ENCODE results near the gene HDAC4. TPM values are rescaled to one million over a fixed set of nuclear protein-coding genes. Genes with fewer than 3 reads are reported as not detected.

The HDAC4 gene
- total and polyA plus RNA-seq, 2 donors (not counting 1 experiment from before 2014, with no cell fraction given), result 13.5 to 46.0 TPM

DNA sequence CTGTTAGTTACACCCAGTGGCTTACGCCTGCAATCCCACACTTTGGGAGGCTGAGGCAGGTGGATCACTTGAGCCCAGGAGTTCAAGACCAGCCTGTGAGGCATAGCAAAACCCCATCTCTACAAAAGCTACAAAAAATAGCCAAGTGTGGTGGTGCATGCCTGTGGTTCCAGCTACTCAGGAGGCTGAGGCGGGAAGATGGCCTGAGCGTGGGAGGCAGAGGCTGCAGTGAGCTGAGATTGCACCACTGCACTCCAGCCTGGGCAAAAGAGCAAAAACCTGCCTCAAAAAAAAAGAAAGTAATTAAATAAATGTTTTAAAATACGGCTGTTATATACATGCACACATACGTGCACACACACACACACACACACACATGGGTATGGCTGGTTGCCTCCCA is 194.8 kb downstream of the HDAC4 start:
- H3K4me2 ChIP-seq (replicated peaks; ENCODE audit: low read depth, low read length, poor library complexity, severe bottlenecking), result no peak overlapping the region
- CTCF ChIA-PET, result no interaction called here
- no peak overlapping the region for H3K27ac Mint-ChIP-seq

DNA sequence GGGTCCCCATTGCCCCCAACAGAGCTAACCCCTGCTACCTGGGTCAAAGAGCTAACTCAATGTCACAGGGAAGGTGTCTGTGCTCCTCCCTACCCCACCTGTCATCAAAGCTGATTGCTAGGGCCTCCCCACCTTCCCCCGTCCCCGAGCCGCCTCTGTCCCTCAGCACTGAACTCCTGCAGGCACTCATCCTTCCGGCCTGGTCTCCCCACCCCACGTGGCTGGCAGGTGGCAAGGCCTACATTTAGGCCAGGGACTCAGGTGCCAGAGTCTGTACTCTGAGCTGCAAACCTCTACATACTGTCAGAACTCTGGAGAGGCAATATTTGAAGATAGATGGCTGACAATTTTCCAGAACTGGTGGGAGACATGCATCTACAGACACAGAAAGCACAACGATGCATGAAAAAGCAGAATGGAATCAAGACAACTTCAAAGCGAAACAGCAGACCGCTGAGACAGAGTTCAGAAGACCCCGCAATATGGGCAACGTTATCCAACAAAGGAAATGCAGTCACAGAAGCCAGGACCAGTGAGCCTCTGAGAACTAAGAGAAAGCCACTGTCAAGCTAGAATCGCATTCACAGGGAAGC is 195.8 kb downstream of the HDAC4 start:
- Histone ChIP-seq H3K79me2 (ENCODE audit: control insufficient read depth, insufficient read depth, low read length) (peaks cover 28% of the 10 kb centered on the region), H3K4me2 (replicated peaks; ENCODE audit: low read depth, low read length, poor library complexity, severe bottlenecking) (no peak overlapping the region), H2AFZ (ENCODE audit: insufficient read depth, low read depth, low read length, poor library complexity, severe bottlenecking) (no peak overlapping the region), H3K27ac (ENCODE audit: low read length in 2 of 2) (no peak overlapping the region), H3K36me3 (replicated peaks in 1 of 2; ENCODE audit: control extremely low read depth in 1 of 2, control insufficient read depth in 1 of 2, extremely low read depth in 1 of 2, insufficient read depth in 2 of 2, low read length in 1 of 2) (no peaks in the 10 kb centered on the region), H4K20me1 (ENCODE audit: control insufficient read depth, insufficient read depth, low read length, poor library complexity, severe bottlenecking) (peaks cover 18% of the 10 kb centered on the region), H3K4me3 (ENCODE audit: control extremely low read depth in 1 of 5, extremely low read depth in 1 of 5, insufficient read depth in 1 of 5, low read depth in 2 of 5, low read length in 4 of 5) (no peak overlapping the region), H3K27me3 (replicated peaks in 1 of 4; ENCODE audit: control extremely low read depth in 1 of 4, control insufficient read depth in 3 of 4, insufficient read depth in 4 of 4, low read length in 3 of 4) (no peaks in the 10 kb centered on the region), H3K9ac (ENCODE audit: low read length) (no peak overlapping the region), H3K4me1 (ENCODE audit: control insufficient read depth in 2 of 2, insufficient read depth in 2 of 2, low read length in 2 of 2) (no peaks in the 10 kb centered on the region), H3K9me3 (ENCODE audit: control extremely low read depth in 1 of 3, control insufficient read depth in 2 of 3, insufficient read depth in 1 of 3, low read length in 2 of 3) (no peaks in the 10 kb centered on the region)
- DNase-seq (no peak), ATAC-seq (ENCODE audit: low read depth) (no peak)
- Mint-ChIP-seq H3K9me3 (ENCODE audit: insufficient read depth) (no peaks in the 10 kb centered on the region), H3K27ac (no peak overlapping the region), H3K4me3 (no peak overlapping the region), H3K4me1 (peaks cover 8% of the 10 kb centered on the region), H3K27me3 (no peaks in the 10 kb centered on the region)
- POLR2A ChIA-PET, result no interaction called here
- 75% methylated on average over 9 of the region's 11 CpGs for WGBS (ENCODE audit: insufficient coverage)
- CTCF ChIA-PET, result no interaction called here
- intact Hi-C loops (cut with micrococcal nuclease), result no loop called here
- no peak for TF ChIP-seq EZH2 (IDR thresholded peaks at IDR 0.05; ENCODE audit: borderline replicate concordance, insufficient read depth, low read depth, low read length, poor library complexity, severe bottlenecking)
- TF ChIP-seq, protein P1, sequence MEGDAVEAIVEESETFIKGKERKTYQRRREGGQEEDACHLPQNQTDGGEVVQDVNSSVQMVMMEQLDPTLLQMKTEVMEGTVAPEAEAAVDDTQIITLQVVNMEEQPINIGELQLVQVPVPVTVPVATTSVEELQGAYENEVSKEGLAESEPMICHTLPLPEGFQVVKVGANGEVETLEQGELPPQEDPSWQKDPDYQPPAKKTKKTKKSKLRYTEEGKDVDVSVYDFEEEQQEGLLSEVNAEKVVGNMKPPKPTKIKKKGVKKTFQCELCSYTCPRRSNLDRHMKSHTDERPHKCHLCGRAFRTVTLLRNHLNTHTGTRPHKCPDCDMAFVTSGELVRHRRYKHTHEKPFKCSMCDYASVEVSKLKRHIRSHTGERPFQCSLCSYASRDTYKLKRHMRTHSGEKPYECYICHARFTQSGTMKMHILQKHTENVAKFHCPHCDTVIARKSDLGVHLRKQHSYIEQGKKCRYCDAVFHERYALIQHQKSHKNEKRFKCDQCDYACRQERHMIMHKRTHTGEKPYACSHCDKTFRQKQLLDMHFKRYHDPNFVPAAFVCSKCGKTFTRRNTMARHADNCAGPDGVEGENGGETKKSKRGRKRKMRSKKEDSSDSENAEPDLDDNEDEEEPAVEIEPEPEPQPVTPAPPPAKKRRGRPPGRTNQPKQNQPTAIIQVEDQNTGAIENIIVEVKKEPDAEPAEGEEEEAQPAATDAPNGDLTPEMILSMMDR (IDR thresholded peaks at IDR 0.05), result no peak

More for the DNA sequence above, 194.8 kb downstream of the HDAC4 start:
- Histone ChIP-seq H3K36me3 (replicated peaks in 1 of 2; ENCODE audit: control extremely low read depth in 1 of 2, control insufficient read depth in 1 of 2, extremely low read depth in 1 of 2, insufficient read depth in 2 of 2, low read length in 1 of 2) (no peaks in the 10 kb centered on the region), H2AFZ (ENCODE audit: insufficient read depth, low read depth, low read length, poor library complexity, severe bottlenecking) (no peak overlapping the region), H3K9me3 (ENCODE audit: control extremely low read depth in 1 of 3, control insufficient read depth in 2 of 3, insufficient read depth in 1 of 3, low read length in 2 of 3) (no peaks in the 10 kb centered on the region), H4K20me1 (ENCODE audit: control insufficient read depth, insufficient read depth, low read length, poor library complexity, severe bottlenecking) (peaks cover 12% of the 10 kb centered on the region), H3K9ac (ENCODE audit: low read length) (no peak overlapping the region), H3K27ac (ENCODE audit: low read length in 2 of 2) (no peak overlapping the region), H3K4me1 (ENCODE audit: control insufficient read depth in 2 of 2, insufficient read depth in 2 of 2, low read length in 2 of 2) (no peaks in the 10 kb centered on the region), H3K79me2 (ENCODE audit: control insufficient read depth, insufficient read depth, low read length) (peaks cover 35% of the 10 kb centered on the region), H3K27me3 (replicated peaks in 1 of 4; ENCODE audit: control extremely low read depth in 1 of 4, control insufficient read depth in 3 of 4, insufficient read depth in 4 of 4, low read length in 3 of 4) (no peaks in the 10 kb centered on the region), H3K4me3 (ENCODE audit: control extremely low read depth in 1 of 5, extremely low read depth in 1 of 5, insufficient read depth in 1 of 5, low read depth in 2 of 5, low read length in 4 of 5) (no peak overlapping the region)
- ATAC-seq (ENCODE audit: low read depth), result no peak
- intact Hi-C loops (cut with micrococcal nuclease), result no loop called here
- TF ChIP-seq, protein P1 (IDR thresholded peaks at IDR 0.05), result no peak
- TF ChIP-seq EZH2 (IDR thresholded peaks at IDR 0.05; ENCODE audit: borderline replicate concordance, insufficient read depth, low read depth, low read length, poor library complexity, severe bottlenecking), result no peak
- WGBS (ENCODE audit: insufficient coverage), result 86% methylated on average over 1 of the region's 5 CpGs
- POLR2A ChIA-PET, result no interaction called here
- no peaks in the 10 kb centered on the region for H3K27me3 Mint-ChIP-seq
- H3K4me1 Mint-ChIP-seq, result peaks cover 8% of the 10 kb centered on the region
- no peak overlapping the region for H3K4me3 Mint-ChIP-seq
- no peaks in the 10 kb centered on the region for H3K9me3 Mint-ChIP-seq (ENCODE audit: insufficient read depth)
- DNase-seq, result no peak
